OCI-LY3 (cell line): ENCODE results near the gene RNF144B.

ENCODE experiments used
- H2AFZ ChIP-seq: fragments of 200-600, 300-600 bp; shearing (Covaris generic); 2 replicates; pipeline ENCODE4 v1.6.0; 2014; ENCODE audit warnings: antibody characterized with exemption, low read depth, low read length
- H3K27ac ChIP-seq: fragments of 200-600, 300-600 bp; sonication (generic); 2 replicates; pipeline ENCODE4 v1.5.1; 2014; ENCODE audit warnings: mild to moderate bottlenecking, low read length, moderate library complexity, mixed read lengths
- H3K27me3 ChIP-seq: fragments of 200-600, 300-600 bp; sonication (generic); 2 replicates; pipeline ENCODE4 v1.6.1; 2014; ENCODE audit warnings: low read depth, low read length, mixed read lengths
- H3K36me3 ChIP-seq: fragments of 200-600, 300-600 bp; sonication (generic); replicated peaks from 2 replicates; pipeline ENCODE3; 2014; ENCODE audit warnings: low read depth, low read length, mixed read lengths
- H3K4me1 ChIP-seq: fragments of 300-600, 200-600 bp; sonication (generic); 2 replicates; pipeline ENCODE4 v1.6.1; 2014; ENCODE audit warnings: low read length, mixed read lengths
- H3K4me2 ChIP-seq: fragments of 200-600, 300-600 bp; sonication (generic); 2 replicates; pipeline ENCODE4 v1.6.1; 2014; ENCODE audit warnings: low read length, mixed read lengths
- H3K4me3 ChIP-seq: fragments of 300-600, 200-600 bp; sonication (generic); 2 replicates; pipeline ENCODE4 v1.5.1; 2014; ENCODE audit warnings: antibody characterized with exemption, mild to moderate bottlenecking, low read length, moderate library complexity
- H3K79me2 ChIP-seq: fragments of 300-600, 200-600 bp; shearing (Covaris generic); 2 replicates; pipeline ENCODE4 v1.6.1; 2014; ENCODE audit warnings: mild to moderate bottlenecking, low read length, mixed read lengths
- H3K9ac ChIP-seq: fragments of 300-600, 200-600 bp; shearing (Covaris generic); 2 replicates; pipeline ENCODE4 v1.6.0; 2014; ENCODE audit warnings: mild to moderate bottlenecking, low read length, moderate library complexity
- H3K9me3 ChIP-seq: fragments of 200-600, 300-600 bp; shearing (Covaris generic); 2 replicates; pipeline ENCODE4 v1.6.1; 2014; ENCODE audit warnings: low read length, mixed read lengths; ENCODE audit not compliant: insufficient read depth
- H4K20me1 ChIP-seq: fragments of 200-600, 300-600 bp; sonication (generic); 2 replicates; pipeline ENCODE4 v1.6.1; 2016; ENCODE audit warnings: low read length, mixed read lengths; ENCODE audit not compliant: insufficient read depth
- CTCF ChIP-seq: fragments of 200-600, 300-600 bp; sonication (generic); IDR thresholded peaks from 2 replicates; pipeline ENCODE4 v1.5.1; 2014; ENCODE audit warnings: antibody characterized with exemption, low read length, low read depth
- EZH2phosphoT487 ChIP-seq: fragments of 200-600 bp; shearing (Covaris generic); IDR thresholded peaks from 2 replicates; pipeline ENCODE4 v1.6.1; 2018; ENCODE audit warnings: antibody characterized with exemption, mixed run types, low read depth

The RNF144B gene

GRCh38 chr6:18500921-18501662, 113.9 kb downstream of the RNF144B start:
- H2AFZ ChIP-seq = 0 out of 2 replicates have a peak overlapping the region, but pooled peaks have one; percentile 36
- H3K9ac ChIP-seq = peak overlapping the region; percentile 51; the same call in 1 of the 2 replicates
- peaks cover 5% of the 10 kb centered on the region; the same call in 1 of the 2 replicates for H3K79me2 ChIP-seq
- peak overlapping the region; percentile 67 for H3K4me2 ChIP-seq
- no peaks in the 10 kb centered on the region for H4K20me1 ChIP-seq
- H3K4me3 ChIP-seq = peak overlapping the region; percentile 42
- no peaks in the 10 kb centered on the region for H3K9me3 ChIP-seq
- H3K27me3 ChIP-seq = no peaks in the 10 kb centered on the region
- TF ChIP-seq CTCF (no peak), EZH2phosphoT487 (no peak)
- peak overlapping the region; percentile 71 for H3K27ac ChIP-seq
- H3K4me1 ChIP-seq = peaks cover 74% of the 10 kb centered on the region
- H3K36me3 ChIP-seq = no peaks in the 10 kb centered on the region

GRCh38 chr6:18501663-18502013, 114.5 kb downstream of the RNF144B start:
- no peaks in the 10 kb centered on the region for H3K36me3 ChIP-seq
- peaks cover 71% of the 10 kb centered on the region for H3K4me1 ChIP-seq
- H3K9me3 ChIP-seq = no peaks in the 10 kb centered on the region
- H2AFZ ChIP-seq = 0 out of 2 replicates have a peak overlapping the region, but pooled peaks have one; percentile 36
- H3K79me2 ChIP-seq = peaks cover 5% of the 10 kb centered on the region; the same call in 1 of the 2 replicates
- H3K9ac ChIP-seq = peak overlapping the region; percentile 51; the same call in 1 of the 2 replicates
- no peaks in the 10 kb centered on the region for H4K20me1 ChIP-seq
- TF ChIP-seq EZH2phosphoT487 (no peak), CTCF (no peak)
- peak overlapping the region; percentile 71 for H3K27ac ChIP-seq
- H3K4me3 ChIP-seq = peak overlapping the region; percentile 42
- peak overlapping the region; percentile 67 for H3K4me2 ChIP-seq
- H3K27me3 ChIP-seq = no peaks in the 10 kb centered on the region

- Histone ChIP-seq H3K4me1 (peaks cover 69% of the 10 kb centered on the region), H3K79me2 (peaks cover 5% of the 10 kb centered on the region; the same call in 1 of the 2 replicates), H3K27me3 (no peaks in the 10 kb centered on the region), H3K9me3 (no peaks in the 10 kb centered on the region), H3K4me3 (peak overlapping the region; percentile 76), H2AFZ (no peak overlapping the region), H4K20me1 (no peaks in the 10 kb centered on the region), H3K4me2 (peak overlapping the region; percentile 84), H3K27ac (peak overlapping the region; percentile 87), H3K36me3 (no peaks in the 10 kb centered on the region), H3K9ac (peak overlapping the region; percentile 57)
- TF ChIP-seq CTCF (no peak), EZH2phosphoT487 (no peak)
These were observed 116.0 kb downstream of the RNF144B start for GRCh38 chr6:18503206-18503592.

GRCh38 chr6:18503593-18504231, 116.6 kb downstream of the RNF144B start:
- Histone ChIP-seq H3K27me3 (no peaks in the 10 kb centered on the region), H2AFZ (peak overlapping the region; percentile 75), H3K27ac (peak overlapping the region; percentile 87), H3K79me2 (peaks cover 5% of the 10 kb centered on the region; the same call in 1 of the 2 replicates), H3K4me3 (peak overlapping the region; percentile 76), H3K4me1 (peaks cover 64% of the 10 kb centered on the region), H3K36me3 (no peaks in the 10 kb centered on the region), H4K20me1 (no peaks in the 10 kb centered on the region), H3K4me2 (peak overlapping the region; percentile 84), H3K9me3 (no peaks in the 10 kb centered on the region), H3K9ac (peak overlapping the region; percentile 57)
- peak; percentile 90 for TF ChIP-seq CTCF
- TF ChIP-seq EZH2phosphoT487 = no peak
